Effector CD4-positive, alpha-beta T cell (primary cell): ENCODE data around the gene BOLA3.
"Not testable (repeated sequence)": the region's sequence is repeated elsewhere in the genome, so short reads cannot be mapped to it uniquely, and the experiment has no call there.

Experiments
- DNase-seq: peaks from one replicate; pipeline ENCODE4 v3.0.0-alpha.2; 2020

Gene BOLA3

DNA sequence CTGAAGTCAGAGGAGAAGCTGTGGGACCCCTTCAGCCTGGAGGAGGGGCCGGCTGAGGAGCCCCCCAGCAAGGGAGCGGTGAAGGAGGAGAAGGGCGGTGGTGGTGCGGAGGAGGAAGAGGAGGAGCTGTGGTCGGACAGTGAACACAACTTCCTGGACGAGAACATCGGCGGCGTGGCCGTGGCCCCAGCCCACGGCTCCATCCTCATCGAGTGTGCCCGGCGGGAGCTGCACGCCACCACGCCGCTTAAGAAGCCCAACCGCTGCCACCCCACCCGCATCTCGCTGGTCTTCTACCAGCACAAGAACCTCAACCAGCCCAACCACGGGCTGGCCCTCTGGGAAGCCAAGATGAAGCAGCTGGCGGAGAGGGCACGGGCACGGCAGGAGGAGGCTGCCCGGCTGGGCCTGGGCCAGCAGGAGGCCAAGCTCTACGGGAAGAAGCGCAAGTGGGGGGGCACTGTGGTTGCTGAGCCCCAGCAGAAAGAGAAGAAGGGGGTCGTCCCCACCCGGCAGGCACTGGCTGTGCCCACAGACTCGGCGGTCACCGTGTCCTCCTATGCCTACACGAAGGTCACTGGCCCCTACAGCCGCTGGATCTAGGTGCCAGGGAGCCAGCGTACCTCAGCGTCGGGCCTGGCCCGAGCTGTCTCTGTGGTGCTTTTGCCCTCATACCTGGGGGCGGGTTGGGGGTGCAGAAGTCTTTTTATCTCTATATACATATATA lies 46.0 kb downstream of the BOLA3 start:
- no peak for DNase-seq

DNA sequence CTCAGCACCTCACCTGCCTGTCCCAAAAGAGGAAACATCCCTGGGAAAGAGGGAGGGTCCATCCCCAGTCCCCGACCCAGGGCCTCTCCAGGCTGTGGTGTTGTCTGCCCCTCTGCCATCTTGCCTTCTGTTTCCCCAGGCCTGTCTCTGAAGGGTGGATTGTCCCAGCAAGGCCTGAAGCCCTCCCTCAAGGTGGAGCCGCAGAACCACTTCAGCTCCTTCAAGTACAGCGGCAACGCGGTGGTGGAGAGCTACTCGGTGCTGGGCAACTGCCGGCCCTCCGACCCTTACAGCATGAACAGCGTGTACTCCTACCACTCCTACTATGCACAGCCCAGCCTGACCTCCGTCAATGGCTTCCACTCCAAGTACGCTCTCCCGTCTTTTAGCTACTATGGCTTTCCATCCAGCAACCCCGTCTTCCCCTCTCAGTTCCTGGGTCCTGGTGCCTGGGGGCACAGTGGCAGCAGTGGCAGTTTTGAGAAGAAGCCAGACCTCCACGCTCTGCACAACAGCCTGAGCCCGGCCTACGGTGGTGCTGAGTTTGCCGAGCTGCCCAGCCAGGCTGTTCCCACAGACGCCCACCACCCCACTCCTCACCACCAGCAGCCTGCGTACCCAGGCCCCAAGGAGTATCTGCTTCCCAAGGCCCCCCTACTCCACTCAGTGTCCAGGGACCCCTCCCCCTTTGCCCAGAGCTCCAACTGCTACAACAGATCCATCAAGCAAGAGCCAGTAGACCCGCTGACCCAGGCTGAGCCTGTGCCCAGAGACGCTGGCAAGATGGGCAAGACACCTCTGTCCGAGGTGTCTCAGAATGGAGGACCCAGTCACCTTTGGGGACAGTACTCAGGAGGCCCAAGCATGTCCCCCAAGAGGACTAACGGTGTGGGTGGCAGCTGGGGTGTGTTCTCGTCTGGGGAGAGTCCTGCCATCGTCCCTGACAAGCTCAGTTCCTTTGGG lies 47.2 kb downstream of the BOLA3 start:
- no peak for DNase-seq

DNA sequence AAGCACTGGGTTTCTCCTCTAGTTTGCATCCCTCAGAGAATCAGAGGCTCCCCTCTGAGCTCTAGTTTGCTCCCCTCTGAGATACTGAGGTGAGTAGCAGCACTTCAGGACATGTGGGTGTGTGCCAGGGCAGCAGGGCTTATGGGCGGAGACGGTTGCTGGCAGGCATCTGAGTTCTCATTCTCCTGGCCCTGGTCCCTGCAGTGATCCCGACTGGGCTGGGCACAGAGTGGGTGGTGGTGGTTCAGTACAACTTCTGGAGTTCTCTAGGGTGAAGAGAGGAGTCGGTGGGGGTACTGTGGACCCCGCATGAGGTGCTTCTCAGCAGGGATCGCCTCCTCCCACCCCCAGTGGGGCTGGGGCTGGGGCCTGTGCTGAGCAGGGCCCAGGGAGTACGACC lies 47.9 kb downstream of the BOLA3 start:
- no peak for DNase-seq

DNA sequence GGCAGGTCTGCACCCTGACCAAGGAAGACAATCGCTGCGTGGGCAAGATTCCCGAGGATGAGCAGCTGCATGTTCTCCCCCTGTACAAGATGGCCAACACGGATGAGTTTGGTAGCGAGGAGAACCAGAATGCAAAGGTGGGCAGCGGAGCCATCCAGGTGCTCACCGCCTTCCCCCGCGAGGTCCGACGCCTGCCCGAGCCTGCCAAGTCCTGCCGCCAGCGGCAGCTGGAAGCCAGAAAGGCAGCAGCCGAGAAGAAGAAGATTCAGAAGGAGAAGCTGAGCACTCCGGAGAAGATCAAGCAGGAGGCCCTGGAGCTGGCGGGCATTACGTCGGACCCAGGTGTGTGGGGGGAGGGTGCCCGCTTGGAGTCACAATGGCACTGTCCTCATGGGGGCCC lies 48.4 kb downstream of the BOLA3 start:
- no peak for DNase-seq

DNA sequence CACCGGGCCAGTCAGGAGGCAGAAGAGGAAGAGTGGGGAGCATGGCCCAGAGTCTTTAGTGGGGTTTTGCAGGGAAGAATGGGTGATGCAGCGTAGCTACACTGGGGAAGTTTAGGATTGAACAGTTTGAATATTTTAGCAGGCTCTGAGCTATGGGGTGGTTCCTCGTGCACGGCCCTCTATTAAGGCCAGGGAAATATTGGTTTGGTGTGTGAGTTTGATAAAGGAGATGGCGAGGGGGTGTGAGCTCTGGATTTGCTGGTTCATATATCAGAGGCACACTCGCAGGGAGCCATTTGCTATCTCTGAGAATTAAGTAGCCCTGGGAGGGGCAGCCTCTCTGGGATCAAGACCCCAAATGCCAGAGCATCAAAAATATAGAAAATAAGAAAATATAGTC lies 50.1 kb downstream of the BOLA3 start:
- DNase-seq, result no peak

DNA sequence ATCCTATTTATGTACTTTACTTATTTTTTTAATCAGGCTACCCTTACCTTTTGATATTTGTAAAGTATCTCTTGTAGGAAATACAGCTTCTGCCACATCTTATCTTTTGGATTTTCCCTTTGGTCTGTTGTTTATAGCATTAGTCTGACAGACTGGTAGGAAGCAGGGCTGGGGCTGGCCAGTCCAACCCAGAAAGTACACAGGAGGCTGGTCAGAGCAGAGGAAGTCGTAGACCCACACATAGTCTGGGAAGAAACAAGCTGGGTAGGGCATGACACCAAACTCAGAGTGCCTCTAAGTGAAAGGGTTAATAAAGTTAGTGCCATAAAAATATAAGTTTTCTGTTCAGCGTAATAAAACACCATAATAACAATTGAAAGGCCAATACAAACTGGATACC lies 51.7 kb downstream of the BOLA3 start:
- no peak for DNase-seq

DNA sequence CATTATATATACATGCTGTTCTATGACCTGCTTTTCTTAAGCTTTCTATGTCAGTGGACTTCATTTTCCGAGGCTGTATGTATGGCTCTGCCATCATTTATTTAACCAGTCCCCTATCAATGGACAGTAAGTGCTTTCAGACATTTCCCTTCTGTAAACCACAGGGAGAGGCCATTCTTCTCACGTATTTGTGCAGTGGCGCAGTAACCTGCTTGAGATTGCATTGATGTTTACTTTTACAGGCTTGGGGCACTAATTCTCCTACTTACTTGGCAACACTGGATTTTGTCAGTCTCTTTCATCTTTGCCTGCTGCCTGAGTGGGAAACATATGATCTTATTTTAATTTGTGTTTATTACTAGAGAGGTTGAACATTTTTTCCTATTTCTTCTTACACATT lies 52.1 kb downstream of the BOLA3 start:
- no peak for DNase-seq

DNA sequence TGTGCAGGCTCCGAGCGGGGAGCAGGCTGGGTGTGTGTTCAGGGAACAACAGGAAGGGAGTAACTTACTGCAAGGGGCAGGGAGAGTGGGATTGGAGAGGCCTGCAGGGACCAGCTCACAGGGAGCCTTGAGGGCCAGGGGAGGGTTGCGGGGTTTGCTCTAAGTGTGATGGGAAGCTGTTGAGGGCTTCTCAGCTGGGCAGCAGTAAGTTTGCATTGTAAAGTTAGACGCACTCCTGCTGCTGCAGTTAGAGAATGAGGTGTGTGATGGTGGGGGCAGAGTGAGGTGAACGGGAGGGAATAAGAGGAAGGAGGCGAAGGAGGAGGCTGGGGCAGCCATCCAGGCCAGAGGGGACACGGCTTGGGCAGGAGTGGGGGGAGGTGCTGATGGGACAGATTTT lies 53.4 kb downstream of the BOLA3 start:
- no peak for DNase-seq

DNA sequence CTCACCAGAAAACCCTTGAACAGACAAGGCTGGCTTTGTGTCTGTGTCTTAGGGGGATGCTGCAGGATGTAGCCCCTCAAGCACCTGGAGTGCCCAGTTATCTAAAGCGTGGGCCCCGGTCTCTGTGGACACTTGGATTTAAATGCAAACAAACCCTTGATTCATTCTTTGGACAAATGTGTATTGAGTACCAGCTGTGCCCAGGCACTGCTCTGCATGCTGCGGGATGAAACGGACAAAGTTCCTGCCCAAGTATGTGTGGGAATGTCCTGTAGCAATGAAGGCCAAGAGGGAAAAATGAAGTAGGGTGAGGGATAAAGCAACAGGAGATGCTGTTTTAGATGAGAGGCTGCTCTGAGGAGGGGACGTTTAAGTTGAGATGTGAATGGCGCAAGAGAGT lies 53.9 kb downstream of the BOLA3 start:
- no peak for DNase-seq

DNA sequence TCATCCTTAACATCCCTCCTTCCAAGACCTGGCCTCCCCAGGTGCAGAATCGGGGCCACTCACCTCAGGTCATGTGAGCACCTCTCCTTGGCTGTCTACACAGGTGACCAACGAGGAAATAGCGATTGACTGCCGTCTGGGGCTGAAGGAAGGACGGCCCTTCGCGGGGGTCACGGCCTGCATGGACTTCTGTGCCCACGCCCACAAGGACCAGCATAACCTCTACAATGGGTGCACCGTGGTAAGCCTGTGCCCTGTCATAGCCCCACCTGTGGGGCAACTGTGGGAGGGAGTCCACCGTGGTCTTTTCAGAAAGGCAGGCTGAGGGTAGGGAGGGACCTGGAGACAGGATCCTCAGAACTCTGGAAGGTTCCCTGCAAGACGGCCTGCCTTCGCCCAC lies 54.3 kb downstream of the BOLA3 start:
- no peak for DNase-seq

DNA sequence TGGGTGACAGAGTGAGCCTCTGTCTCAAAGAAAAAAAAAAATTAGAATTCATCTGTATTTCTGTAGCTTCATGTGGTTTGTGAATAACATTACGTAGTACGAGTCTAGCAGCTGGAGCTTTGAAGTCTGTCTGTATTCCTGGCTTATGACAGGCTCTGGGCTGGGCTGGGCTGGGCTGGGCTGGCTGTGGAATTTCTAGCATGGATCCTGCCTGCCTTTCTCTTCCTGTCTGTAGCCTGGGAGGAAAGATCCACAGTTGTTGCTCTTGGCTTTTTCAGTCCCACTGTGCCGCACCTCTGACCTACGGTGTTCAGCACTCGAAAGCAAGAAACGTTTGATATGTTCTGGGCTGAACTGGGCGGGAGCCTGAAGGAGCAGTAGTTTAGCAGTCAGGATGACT lies 55.4 kb downstream of the BOLA3 start:
- no peak for DNase-seq

DNA sequence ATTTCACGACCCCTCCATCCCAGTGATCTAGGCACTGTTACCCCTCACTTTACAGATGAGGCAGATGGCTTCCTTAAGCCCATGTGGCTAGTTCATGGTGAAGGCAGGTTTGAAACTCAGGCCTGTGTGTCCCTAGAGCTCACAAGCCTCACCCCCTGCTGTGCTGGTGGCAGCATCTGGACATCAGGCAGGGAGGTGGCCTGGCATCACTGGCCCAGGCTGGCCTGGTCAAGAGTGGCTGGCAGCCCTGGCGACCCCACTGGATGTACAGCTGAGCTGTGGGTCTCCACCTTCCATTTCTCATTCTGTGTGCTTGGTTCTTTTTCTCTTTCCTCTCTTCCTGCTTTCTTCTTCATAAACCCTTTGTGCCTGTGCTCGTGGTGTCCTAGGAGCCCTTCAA lies 56.3 kb downstream of the BOLA3 start:
- DNase-seq, result no peak

DNA sequence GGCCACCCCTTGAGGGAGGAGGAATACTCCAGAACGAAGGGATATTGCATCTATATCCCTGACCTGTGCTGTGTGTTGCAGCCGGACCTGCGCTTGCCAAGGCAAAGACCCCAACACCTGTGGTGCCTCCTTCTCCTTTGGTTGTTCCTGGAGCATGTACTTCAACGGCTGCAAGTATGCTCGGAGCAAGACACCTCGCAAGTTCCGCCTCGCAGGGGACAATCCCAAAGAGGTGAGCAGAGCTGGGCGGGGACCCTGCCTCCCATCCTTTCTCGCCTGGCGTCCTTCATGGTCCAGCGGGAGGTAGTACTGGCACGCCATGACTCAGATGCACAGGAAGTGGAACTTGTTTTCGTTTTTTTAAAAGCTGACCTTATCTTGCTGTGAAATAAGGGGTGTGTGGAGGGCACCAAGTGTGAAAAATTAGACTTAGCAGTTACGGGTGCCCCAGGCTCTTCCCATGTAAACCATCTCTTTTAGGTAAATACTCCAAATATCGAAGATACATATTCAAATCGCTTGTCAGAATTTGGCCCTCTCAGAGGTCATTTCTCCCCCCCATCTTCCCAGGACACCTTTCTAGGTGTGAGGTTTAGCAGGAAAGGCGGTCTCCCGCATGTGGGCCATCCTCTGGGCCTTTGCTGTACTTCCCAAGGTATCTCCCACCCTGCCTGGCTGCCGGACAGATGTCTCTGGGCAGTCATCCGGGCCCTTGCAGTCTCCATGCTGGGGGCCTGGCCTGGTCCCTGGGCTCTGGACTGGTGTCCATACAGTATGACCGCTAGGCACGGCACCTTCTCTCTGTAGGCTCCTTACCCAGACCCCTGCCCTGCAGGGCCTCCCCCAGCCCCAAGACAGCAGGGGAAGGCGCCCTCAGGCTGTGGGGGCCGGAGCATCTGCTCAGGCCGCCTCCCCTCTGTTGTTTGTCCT lies 57.6 kb downstream of the BOLA3 start:
- DNase-seq, result no peak

DNA sequence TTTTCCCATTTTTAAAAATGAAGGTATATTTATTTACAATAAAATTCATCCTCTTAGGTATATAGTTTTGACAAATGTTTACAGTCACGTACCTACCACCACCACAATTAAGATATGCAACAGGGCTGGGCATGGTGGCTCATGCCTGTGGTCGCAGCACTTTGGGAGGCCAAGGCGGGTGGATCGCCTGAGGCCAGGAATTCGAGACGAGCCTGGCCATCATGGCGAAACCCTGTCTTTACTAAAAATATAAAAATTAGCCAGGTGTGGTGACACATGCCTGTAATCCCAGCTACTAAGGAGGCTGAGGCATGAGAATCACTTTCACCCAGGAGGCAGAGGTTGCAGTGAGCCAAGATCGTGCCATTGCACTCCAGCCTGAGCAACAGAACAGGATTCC lies 59.0 kb downstream of the BOLA3 start:
- DNase-seq, result not testable (repeated sequence)

DNA sequence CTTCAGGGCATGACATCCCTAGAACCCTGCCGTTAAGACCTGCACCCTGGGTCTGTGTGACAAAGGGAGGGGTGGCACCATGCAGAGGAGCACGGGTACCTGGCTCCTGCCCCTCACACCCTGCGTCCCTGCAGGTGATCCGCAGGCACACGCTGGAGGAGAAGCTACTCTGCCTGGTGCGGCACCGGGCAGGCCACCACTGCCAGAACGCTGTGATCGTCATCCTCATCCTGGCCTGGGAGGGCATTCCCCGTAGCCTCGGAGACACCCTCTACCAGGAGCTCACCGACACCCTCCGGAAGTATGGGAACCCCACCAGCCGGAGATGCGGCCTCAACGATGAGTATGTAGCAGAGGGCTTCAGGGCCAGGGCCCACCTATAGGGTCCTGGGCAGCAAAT lies 60.0 kb downstream of the BOLA3 start:
- DNase-seq, result no peak

DNA sequence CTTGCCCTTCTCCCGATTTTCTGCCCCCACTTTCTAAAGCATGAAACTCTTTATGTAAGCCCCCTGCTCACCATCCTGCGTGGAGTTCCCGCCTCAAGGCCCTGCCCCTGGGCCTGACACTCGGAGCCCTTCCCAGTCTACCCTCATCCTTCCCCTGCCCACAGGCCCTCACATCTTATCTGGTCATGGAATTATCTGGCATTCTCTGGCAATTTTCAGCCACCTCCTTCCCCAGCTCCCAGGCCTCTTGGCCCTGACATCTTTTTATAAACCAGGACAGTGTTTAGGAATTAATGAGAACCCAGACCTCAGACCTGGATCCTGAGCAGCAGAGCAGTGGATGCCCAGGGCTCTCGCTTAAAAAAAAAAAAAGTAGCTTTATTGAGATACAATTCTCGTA lies 61.7 kb downstream of the BOLA3 start:
- no peak for DNase-seq
